ENCODE results near the gene NREP. TPM values are rescaled to one million over a fixed set of nuclear protein-coding genes. Genes with fewer than 3 reads are reported as not detected.
A peak's percentile ranks its signal among the peaks of the same experiment; 100 is the strongest.

The NREP gene
- total and polyA plus RNA-seq, 4 donors: 3.0 to 82.7 (median 9.8) TPM

DNA sequence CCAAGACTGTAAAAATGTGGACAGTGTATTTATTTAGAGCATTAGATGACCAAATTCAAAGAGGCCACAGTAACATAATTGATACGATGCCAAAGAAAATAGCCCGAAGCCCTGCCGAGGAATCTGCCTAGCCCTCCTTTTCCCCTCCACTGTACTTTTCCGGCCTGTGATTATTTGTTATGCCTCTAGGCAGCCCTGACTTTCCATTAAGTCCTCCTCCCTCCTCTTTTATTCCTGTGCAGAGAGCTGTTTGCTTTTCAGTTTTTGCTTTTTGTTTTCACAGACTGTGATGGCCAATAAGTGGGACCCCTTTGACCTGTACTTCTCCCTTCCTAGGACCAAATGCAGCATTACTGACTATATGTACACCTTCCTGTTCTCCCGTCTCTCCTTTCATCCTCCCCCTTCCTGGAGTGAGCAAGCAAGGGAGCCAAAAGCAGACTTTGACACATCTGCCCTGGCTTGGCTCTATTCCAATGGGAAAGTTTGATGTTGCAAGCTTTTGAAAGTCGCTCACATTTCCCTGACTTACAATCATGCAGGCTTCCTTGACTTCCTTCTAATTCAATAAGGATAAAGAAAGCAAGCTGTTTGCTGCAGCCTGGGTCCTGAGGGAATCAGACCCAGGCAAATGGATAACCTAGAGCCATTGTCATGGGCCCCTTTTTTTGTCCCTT is 76.1 kb downstream of the NREP start (continued):
- TF ChIP-seq, protein P1, sequence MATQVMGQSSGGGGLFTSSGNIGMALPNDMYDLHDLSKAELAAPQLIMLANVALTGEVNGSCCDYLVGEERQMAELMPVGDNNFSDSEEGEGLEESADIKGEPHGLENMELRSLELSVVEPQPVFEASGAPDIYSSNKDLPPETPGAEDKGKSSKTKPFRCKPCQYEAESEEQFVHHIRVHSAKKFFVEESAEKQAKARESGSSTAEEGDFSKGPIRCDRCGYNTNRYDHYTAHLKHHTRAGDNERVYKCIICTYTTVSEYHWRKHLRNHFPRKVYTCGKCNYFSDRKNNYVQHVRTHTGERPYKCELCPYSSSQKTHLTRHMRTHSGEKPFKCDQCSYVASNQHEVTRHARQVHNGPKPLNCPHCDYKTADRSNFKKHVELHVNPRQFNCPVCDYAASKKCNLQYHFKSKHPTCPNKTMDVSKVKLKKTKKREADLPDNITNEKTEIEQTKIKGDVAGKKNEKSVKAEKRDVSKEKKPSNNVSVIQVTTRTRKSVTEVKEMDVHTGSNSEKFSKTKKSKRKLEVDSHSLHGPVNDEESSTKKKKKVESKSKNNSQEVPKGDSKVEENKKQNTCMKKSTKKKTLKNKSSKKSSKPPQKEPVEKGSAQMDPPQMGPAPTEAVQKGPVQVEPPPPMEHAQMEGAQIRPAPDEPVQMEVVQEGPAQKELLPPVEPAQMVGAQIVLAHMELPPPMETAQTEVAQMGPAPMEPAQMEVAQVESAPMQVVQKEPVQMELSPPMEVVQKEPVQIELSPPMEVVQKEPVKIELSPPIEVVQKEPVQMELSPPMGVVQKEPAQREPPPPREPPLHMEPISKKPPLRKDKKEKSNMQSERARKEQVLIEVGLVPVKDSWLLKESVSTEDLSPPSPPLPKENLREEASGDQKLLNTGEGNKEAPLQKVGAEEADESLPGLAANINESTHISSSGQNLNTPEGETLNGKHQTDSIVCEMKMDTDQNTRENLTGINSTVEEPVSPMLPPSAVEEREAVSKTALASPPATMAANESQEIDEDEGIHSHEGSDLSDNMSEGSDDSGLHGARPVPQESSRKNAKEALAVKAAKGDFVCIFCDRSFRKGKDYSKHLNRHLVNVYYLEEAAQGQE (IDR thresholded peaks at IDR 0.05): peak; percentile 12
- peak; percentile 38 to 51 for TF ChIP-seq RXRA (IDR thresholded peaks at IDR 0.05)
- TF ChIP-seq, protein P2, sequence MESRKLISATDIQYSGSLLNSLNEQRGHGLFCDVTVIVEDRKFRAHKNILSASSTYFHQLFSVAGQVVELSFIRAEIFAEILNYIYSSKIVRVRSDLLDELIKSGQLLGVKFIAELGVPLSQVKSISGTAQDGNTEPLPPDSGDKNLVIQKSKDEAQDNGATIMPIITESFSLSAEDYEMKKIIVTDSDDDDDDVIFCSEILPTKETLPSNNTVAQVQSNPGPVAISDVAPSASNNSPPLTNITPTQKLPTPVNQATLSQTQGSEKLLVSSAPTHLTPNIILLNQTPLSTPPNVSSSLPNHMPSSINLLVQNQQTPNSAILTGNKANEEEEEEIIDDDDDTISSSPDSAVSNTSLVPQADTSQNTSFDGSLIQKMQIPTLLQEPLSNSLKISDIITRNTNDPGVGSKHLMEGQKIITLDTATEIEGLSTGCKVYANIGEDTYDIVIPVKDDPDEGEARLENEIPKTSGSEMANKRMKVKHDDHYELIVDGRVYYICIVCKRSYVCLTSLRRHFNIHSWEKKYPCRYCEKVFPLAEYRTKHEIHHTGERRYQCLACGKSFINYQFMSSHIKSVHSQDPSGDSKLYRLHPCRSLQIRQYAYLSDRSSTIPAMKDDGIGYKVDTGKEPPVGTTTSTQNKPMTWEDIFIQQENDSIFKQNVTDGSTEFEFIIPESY (IDR thresholded peaks at IDR 0.05): no peak
- no peak for TF ChIP-seq FOXA2 (IDR thresholded peaks at IDR 0.05)
- peak; percentile 80 for TF ChIP-seq NR2F2 (IDR thresholded peaks at IDR 0.05)
- no peak for TF ChIP-seq GABPA (IDR thresholded peaks at IDR 0.05 in 1 of 2, conservative IDR thresholded peaks at IDR 0.05 in 1 of 2)
- peak; percentile 11 for TF ChIP-seq YY1 (IDR thresholded peaks at IDR 0.05)
- TF ChIP-seq EGR1 (IDR thresholded peaks at IDR 0.05; ENCODE audit: low read depth in 2 of 2): no peak

DNA sequence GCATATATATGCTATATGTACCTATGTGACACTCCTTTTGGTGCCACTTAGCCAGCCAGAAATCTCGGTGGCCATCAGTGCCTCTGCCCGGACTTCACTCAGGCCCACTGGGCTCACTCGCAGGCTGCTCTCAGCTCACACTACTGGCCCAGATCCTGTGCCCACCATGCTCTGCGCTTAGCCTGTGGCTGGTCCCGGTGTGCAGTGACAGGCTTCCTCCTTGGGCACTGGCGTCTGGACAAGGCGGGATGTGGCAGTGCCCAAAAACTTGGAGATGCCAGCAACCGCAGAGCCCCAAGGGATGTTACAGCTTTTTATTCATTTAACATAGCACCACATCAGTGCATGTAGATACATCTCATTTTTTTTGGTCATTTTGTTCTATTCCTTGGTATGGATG is 77.4 kb downstream of the NREP start:
- no peaks in the 10 kb centered on the region for H3K36me3 ChIP-seq (ENCODE audit: control insufficient read depth in 4 of 4, insufficient read depth in 3 of 4, low read depth in 1 of 4, low read length in 3 of 4)
- no peaks in the 10 kb centered on the region for H3K27me3 ChIP-seq (ENCODE audit: control insufficient read depth in 4 of 4, insufficient read depth in 4 of 4, low read length in 3 of 4)
- H3K9me3 ChIP-seq (ENCODE audit: control insufficient read depth in 4 of 4, low read length in 3 of 4): no peaks in the 10 kb centered on the region
- peaks cover 3 to 24% (median 12%) of the 10 kb centered on the region in 4 donors for H3K4me1 ChIP-seq (ENCODE audit: control insufficient read depth in 4 of 4, insufficient read depth in 4 of 4, low read length in 3 of 4)
- no peak overlapping the region for H3K4me3 ChIP-seq (ENCODE audit: low read depth in 1 of 3, low read length in 3 of 3)
- no peak for DNase-seq (ENCODE audit: low spot score)
- TF ChIP-seq RXRA (IDR thresholded peaks at IDR 0.05) (no peak), FOXA1 (IDR thresholded peaks at IDR 0.05) (no peak), EGR1 (IDR thresholded peaks at IDR 0.05; ENCODE audit: low read depth in 2 of 2) (no peak), YY1 (IDR thresholded peaks at IDR 0.05) (no peak), SP1 (IDR thresholded peaks at IDR 0.05) (no peak), HNF4G (IDR thresholded peaks at IDR 0.05) (no peak), TAF1 (conservative IDR thresholded peaks at IDR 0.05) (no peak)
- TF ChIP-seq, protein P3, sequence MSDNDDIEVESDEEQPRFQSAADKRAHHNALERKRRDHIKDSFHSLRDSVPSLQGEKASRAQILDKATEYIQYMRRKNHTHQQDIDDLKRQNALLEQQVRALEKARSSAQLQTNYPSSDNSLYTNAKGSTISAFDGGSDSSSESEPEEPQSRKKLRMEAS (IDR thresholded peaks at IDR 0.05): no peak
- TF ChIP-seq, protein P2 (IDR thresholded peaks at IDR 0.05): no peak
- TF ChIP-seq, protein P4, sequence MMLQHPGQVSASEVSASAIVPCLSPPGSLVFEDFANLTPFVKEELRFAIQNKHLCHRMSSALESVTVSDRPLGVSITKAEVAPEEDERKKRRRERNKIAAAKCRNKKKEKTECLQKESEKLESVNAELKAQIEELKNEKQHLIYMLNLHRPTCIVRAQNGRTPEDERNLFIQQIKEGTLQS (IDR thresholded peaks at IDR 0.05): no peak
- TF ChIP-seq, protein P5, sequence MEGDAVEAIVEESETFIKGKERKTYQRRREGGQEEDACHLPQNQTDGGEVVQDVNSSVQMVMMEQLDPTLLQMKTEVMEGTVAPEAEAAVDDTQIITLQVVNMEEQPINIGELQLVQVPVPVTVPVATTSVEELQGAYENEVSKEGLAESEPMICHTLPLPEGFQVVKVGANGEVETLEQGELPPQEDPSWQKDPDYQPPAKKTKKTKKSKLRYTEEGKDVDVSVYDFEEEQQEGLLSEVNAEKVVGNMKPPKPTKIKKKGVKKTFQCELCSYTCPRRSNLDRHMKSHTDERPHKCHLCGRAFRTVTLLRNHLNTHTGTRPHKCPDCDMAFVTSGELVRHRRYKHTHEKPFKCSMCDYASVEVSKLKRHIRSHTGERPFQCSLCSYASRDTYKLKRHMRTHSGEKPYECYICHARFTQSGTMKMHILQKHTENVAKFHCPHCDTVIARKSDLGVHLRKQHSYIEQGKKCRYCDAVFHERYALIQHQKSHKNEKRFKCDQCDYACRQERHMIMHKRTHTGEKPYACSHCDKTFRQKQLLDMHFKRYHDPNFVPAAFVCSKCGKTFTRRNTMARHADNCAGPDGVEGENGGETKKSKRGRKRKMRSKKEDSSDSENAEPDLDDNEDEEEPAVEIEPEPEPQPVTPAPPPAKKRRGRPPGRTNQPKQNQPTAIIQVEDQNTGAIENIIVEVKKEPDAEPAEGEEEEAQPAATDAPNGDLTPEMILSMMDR (IDR thresholded peaks at IDR 0.05; ENCODE audit: low read depth, low read length, missing input control): no peak
- H3K27ac ChIP-seq (ENCODE audit: low read depth in 1 of 2, low read length in 2 of 2): no peak overlapping the region
- H3K9ac ChIP-seq (ENCODE audit: low read depth in 1 of 2, low read length in 2 of 2): no peak overlapping the region
- 98% methylated on average over 8 of the region's 8 CpGs for WGBS

Small RNA genes lying within 50 kb of the gene (small RNA-seq; reads per million reads assigned to genes)
- not detected for gene RN7SKP57

Other genes starting within 250 kb of the NREP start
- 10 to 100 TPM; 53.2 to 61.2 TPM for gene STARD4, start 244.7 kb downstream of the NREP start, total RNA-seq
- gene STARD4, start 244.7 kb downstream of the NREP start, polyA plus RNA-seq: 10 to 100 TPM; 10.1 to 15.0 TPM

All from liver (tissue), 10 donors.